Astrocyte of the spinal cord (primary cell): ENCODE measurements around the gene CACNG6.

Experiments used
- DNase-seq: peaks from one replicate; pipeline ENCODE4 v3.0.0; 2011; ENCODE audit warnings: low read depth, low spot score
- H3K4me3 ChIP-seq: 2 replicates; pipeline ENCODE4 v1.5.1; 2011; ENCODE audit warnings: low read depth, mild to moderate bottlenecking, low read length, moderate library complexity
- CTCF ChIP-seq: IDR thresholded peaks from 2 replicates; pipeline ENCODE4 v1.5.1; 2012; ENCODE audit warnings: low read depth, mild to moderate bottlenecking, low read length, inconsistent platforms
- in situ Hi-C: cut with HindIII; loops from 2 replicates; pipeline ENCODE4 v1.10.0; 2017; ENCODE audit warnings: low sequenced_read_pairs

The CACNG6 gene

DNA sequence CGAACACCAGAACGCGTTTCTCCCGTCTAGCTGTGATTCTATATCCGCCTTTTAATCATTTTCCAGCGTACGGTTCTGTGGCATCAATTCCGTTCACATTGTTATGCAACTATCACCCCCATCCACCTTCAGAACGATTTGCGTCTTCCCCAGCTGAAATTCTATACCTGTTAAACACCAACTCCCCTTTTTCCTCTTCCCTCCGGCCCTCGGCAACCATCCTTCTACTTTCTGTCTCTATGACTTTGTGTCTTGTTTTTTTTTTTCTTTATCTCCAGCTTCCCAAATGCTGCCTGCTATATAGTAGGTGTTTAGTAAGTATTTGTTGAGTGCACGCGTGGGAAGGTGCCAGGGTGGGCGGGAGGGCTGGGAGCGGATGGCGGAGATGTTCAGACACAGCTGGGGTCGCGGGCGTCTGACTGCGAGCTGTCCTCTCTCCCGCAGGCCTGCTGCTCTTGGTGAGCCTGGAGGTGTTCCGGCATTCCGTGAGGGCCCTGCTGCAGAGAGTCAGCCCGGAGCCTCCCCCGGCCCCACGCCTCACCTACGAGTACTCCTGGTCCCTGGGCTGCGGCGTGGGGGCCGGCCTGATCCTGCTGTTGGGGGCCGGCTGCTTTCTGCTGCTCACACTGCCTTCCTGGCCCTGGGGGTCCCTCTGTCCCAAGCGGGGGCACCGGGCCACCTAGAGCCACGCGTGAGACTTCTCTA, 20.2 kb downstream of the CACNG6 start:
- DNase-seq: no peak
- in situ Hi-C loops: no loop called here
- no peak for TF ChIP-seq CTCF
- H3K4me3 ChIP-seq: no peak overlapping the region

- no peak for TF ChIP-seq CTCF
- no peak overlapping the region for H3K4me3 ChIP-seq
- in situ Hi-C loops: no loop called here
- DNase-seq: no peak
Measured at GRCh38 chr19:54013866-54014265, 22.4 kb downstream of the CACNG6 start.

- no peak for DNase-seq
- in situ Hi-C loops: no loop called here
- no peak for TF ChIP-seq CTCF
- no peak overlapping the region for H3K4me3 ChIP-seq
Measured at GRCh38 chr19:54014920-54015560, 23.6 kb downstream of the CACNG6 start.

GRCh38 chr19:54017261-54017660, 25.8 kb downstream of the CACNG6 start:
- DNase-seq: no peak
- in situ Hi-C loops: no loop called here
- H3K4me3 ChIP-seq: no peak overlapping the region
- TF ChIP-seq CTCF: no peak

GRCh38 chr19:54021363-54021762, 29.9 kb downstream of the CACNG6 start:
- DNase-seq: no peak
- H3K4me3 ChIP-seq: no peak overlapping the region
- in situ Hi-C loops: no loop called here
- TF ChIP-seq CTCF: no peak

DNA sequence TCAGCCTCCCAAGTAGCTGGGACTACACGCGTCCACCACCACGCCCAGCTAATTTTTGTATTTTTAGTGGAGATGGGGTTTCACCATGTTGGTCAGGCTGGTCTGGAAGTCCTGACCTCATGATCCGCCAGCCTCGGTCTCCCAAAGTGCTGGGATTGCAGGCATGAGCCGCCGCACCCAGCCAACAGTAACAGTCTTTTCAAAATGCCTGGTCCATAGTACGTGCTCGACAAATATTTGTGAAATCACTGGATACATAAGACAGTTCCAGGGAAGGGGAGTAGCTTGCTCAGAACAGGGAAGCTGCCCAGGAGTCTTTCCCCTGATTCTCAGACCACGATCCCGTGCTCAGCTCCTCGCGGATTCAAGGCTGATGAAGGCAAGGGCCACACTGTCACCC, 30.5 kb downstream of the CACNG6 start:
- DNase-seq: no peak
- no peak for TF ChIP-seq CTCF
- in situ Hi-C loops: no loop called here
- no peak overlapping the region for H3K4me3 ChIP-seq
